Stimulated activated CD8-positive, alpha-beta memory T cell treated with anti-CD3 and anti-CD28 coated beads, Interleukin-15, amount 100 ng/mL, for 48 hours (primary cell): ENCODE results near the gene SCN1A.
"Not testable (repeated sequence)": the region's sequence is repeated elsewhere in the genome, so short reads cannot be mapped to it uniquely, and the experiment has no call there.

Source experiments
- DNase-seq, 2 donors: peaks; one replicate each; pipeline ENCODE4 v3.0.0-alpha.2; 2020; ENCODE audit warnings: low read depth in 2 of 2

SCN1A gene

DNA sequence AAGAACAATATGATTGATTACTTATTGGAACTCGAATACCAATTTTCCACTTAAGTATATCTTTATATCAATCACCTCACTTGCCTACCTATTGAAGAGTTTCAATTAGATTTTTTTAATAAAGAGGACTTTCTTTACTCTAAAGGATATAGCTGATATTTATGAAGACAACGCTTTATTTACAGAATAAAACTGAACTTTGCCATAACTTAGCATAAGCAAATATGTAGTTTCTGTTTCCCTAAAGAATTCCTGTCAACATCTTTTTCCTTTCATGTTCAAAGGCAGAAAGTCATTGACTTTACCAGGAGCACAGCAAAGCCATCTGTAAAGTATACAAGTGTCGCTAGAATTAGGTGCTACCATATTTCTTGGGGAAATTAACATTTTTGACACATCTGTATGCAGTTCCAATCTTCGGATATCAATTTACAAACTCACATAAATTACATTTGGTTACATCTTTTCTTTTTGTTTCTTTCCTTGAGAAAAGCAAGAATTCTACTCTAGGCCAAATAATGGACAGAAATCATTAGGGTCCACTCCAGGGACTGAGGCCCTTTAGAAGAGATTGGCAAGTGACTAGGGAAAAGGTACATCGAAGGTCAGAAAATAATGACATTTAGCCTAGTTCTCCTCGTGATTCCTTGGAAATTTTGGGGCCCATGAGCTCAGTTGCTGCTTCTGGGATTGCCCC lies 7.5 kb upstream of the SCN1A start:
- no peak for DNase-seq

DNA sequence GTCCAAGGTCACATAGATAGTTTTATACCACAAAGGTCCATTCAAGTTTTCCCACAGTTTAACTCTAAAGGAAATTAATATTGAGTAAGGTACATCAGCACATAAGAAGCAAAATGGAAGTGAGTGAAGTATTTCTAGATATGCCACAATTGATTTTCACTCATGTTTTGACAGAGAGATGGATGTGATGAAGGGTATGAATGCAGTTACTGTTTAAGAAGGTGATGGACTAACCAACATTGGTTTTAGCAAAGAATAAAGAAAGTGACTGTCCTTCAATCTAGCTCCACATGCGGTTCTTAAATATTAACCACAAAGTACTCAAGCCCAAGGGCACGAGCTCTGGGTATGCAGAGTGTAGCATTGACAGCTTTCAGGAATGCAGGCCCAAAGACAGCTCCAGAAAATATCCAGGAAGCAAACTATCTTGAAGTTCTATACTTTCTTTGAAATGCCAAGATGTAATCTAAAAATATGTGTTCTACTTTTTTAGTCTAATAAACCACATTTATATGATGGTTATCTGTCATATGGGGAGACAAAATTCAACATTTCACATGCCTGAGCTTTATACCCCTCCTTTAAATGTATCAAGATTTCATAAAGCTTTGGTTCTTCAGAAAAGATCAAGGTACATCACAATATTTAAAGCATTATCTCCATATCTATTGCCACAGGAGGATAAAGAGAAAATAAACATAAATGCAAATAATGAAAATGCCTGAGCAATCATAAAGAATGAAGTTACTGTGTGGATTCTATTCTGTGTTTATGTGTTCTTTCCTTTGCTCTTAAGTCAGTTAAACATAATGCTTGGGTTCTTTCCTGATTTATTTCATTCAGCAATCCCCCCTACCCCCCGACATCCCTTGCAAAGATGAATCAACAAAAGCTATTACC lies 6.7 kb upstream of the SCN1A start:
- no peak for DNase-seq

GRCh38 chr2:166133653-166134052 lies 5.8 kb upstream of the SCN1A start:
- no peak for DNase-seq

DNA sequence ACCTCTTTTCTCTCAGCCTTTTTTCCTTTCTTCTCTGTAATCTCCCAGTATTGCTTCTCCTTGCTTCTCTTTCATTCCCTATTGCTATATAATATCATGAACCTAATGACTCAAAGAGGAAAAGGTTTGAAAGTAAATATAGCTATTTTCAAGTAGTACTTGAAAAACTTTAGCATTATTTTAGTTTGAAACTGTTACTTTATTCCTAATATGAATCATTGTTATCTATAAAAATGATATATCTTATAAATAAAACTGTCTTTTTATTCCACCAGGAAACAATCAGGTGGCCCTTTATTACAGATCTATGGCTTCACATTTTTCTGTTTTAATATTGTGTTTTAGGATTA lies 311 bp upstream of the SCN1A start:
- DNase-seq = no peak

GRCh38 chr2:166126007-166126639 lies 1.7 kb downstream of the SCN1A start:
- DNase-seq = no peak

DNA sequence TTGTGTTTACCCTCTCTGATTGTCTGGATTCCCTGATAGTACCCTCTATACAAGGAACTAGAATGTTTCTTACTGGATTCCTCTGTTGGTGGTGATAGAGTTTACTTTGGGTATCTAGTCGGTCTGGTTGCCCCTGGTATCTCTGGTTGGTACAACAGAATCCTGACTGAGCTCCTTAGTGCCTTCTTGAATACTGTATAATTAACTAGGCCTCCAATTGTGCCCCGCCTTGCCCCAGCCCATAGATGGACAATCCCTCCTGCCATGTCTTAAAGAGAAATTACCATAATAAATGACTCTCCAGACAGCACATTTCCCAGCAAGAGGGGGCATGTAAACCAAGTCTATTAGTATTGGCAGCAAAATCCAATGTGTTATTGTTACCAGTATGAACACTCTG lies 2.3 kb downstream of the SCN1A start:
- DNase-seq = no peak

DNA sequence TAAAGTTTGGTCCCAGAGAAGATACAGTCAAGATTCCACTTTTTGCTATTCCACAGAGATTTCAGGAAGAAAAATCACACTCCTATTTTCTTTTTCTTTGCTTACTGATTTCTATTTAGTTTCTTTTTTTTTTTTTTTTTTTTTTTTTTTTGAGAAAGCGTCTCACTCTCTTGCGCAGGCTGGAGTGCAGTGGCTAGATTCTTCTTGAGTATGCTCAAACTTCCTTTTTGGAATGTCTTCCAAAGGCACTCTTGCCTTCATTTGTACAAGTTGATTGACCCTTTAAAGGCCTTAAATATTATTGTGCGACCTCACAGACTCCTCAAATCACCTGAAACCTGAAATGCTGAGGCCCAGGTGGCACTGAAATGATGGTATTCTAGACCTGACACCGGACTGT lies 9.6 kb downstream of the SCN1A start:
- DNase-seq = no peak

DNA sequence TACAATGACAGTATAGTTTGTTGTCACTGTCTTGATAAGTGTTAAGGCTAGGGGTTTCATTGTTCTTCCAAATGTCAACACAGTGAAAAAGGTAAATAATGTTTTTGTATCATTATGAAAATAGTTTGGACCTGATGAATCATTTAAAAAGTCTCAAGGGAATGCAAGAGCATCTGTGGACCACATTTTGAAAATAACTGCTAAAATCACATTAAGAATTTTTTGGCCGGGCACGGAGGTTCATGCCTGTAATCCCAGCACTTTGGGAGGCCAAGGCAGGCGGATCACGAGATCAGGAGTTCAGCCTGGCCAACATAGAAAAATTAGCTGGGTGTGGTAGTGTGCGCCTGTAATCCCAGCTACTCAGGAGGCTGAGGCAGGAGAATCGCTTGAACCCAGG lies 10.3 kb downstream of the SCN1A start:
- no peak for DNase-seq

- no peak for DNase-seq
Observed at GRCh38 chr2:166115589-166115988, 12.2 kb downstream of the SCN1A start.

DNA sequence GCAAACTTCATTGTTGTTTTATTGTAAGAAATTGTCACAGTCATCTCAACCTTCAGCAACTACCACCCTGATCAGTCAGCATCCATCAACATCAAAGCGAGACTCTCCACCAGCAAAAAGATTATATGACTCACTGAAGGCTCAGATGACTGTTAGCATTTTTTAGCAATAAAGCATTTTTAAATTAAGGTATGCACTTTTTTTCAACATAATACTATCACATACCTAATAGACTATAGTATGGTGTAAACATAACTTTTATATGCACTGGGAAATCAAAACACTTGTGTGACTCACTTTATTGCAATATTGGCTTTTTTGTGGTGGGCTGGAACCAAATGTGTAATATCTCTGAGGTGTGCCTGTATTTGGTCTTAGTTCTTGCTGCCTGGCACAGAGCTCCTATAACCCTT lies 15.6 kb downstream of the SCN1A start:
- no peak for DNase-seq

GRCh38 chr2:166106431-166107015 lies 21.3 kb downstream of the SCN1A start:
- no peak for DNase-seq

GRCh38 chr2:166104773-166105172 lies 23.0 kb downstream of the SCN1A start:
- no peak for DNase-seq

DNA sequence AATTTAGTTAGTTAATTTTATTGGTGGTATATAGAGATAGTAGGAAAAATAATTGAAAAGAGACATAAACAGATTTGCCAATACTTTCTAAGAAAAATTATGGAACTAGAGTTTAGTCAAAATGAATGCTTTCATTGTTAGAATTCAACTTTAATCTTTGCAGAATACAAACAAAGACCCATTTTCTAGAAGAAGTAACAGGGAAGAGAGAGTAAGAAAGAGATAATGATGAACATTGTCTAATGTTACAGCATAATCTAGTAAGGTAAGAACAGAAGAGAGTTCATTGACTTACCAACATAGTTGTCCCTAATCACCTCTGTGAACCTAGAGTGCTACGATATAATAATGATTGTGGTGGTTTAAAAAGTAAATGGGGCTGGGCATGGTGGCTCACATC lies 23.7 kb downstream of the SCN1A start:
- no peak for DNase-seq

DNA sequence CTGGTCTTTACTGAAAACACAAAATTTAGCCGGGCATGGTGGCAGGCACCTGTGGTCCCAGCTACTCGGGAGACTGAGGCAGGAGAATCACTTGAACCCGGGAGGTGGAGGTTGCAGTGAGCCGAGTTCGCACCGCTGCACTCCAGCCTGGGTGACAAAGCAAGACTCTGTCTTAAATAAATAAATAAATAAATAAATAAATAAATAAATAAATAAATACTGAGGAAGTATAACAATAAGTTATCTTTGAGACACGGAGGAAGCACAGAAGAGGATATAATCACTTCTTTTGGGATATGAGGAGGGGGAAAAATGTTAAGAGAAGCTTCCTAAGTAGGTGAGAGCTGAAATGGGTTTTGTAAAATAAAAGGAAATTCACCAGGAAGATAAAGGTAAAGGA lies 24.5 kb downstream of the SCN1A start:
- not testable (repeated sequence) for DNase-seq

GRCh38 chr2:166094325-166094724 lies 33.5 kb downstream of the SCN1A start:
- DNase-seq = no peak

GRCh38 chr2:166092889-166093288 lies 34.9 kb downstream of the SCN1A start:
- no peak for DNase-seq

DNA sequence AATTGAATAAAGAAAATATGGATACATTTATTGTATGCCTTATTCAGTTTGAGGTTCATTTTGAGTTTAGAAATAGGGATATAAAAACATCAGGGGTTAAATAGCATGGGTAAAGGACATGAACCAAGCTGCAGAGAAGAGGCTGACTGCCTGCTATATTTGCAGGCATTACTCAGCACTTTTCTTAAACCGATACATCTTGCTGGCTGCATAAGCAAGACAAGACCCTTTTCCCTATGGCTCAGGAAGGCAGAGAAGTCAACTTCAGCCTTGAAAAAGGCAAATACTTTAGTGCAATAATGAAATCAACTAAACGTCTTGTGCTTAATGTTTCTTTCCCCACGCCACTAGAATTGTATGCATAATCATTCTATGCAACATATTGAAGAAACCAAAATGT lies 36.4 kb downstream of the SCN1A start:
- no peak for DNase-seq

DNA sequence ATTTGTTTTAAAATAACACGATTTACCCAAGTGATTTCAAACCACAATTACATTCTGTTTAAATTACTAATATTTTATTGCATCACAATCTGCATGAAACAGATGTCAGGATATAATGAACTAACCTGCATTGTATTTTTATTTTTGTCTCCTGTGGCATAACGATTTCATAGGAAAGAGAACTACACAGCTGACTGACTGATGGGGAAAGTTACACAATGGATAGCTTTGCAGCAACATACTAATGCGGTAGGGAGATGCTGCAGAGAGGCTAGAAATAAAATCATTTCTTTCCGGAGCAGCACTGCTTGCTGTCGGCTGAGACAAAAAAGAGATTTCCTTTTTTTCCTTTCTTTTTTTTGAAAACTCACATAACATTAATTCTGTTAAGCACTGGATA lies 36.9 kb downstream of the SCN1A start:
- no peak for DNase-seq

DNA sequence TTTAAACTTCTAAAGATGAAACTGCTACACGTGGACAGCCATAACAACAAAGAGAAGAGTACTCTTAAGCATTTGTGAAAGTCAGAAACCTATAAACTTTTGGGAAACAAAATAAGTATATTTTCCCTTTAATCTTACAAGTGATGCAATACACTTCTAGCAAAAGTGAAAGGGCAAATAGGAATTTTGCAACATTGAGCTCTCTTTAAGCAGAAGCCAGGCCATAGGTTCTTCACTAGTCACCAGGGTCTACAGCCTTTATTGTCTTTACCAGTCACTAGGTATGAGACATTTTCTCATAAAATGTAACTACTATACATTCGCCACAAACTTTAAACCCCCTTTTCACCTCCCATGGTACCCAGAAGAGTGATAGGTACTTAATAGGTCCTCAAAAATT lies 37.5 kb downstream of the SCN1A start:
- DNase-seq = no peak

- DNase-seq = no peak
Observed at GRCh38 chr2:166088634-166089033, 39.2 kb downstream of the SCN1A start.

GRCh38 chr2:166084301-166084700 lies 43.5 kb downstream of the SCN1A start:
- no peak for DNase-seq

DNA sequence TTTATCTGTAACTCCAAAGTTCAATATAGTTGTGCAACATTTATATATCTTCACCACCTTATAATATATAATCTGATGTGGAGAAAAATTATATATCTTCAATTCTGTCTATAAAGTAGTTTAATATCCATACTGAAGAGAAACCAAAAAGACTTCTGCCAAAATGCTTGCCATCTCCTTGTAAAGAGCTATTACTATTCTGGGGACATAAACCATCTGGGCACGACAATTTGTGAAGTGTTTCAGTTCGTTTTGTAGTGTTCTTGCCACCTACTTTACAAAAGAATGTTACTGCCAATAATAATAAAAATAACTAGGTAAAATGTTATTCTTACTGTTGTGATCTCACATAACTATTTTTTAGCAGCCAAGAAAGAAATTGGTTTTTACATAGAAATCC lies 45.1 kb downstream of the SCN1A start:
- DNase-seq = no peak

- DNase-seq = no peak
Observed at GRCh38 chr2:166081852-166082251, 46.0 kb downstream of the SCN1A start.
